Epidermal melanocyte (primary cell): ENCODE measurements around the gene SLC7A4.
A peak's percentile ranks its signal among the peaks of the same experiment; 100 is the strongest.
"Not testable (repeated sequence)": the region's sequence is repeated elsewhere in the genome, so short reads cannot be mapped to it uniquely, and the experiment has no call there.

Experiments used
- DNase-seq: peaks from one replicate; pipeline ENCODE4 v3.0.0; 2011; ENCODE audit warnings: low spot score; ENCODE audit not compliant: insufficient read length

SLC7A4 gene

DNA sequence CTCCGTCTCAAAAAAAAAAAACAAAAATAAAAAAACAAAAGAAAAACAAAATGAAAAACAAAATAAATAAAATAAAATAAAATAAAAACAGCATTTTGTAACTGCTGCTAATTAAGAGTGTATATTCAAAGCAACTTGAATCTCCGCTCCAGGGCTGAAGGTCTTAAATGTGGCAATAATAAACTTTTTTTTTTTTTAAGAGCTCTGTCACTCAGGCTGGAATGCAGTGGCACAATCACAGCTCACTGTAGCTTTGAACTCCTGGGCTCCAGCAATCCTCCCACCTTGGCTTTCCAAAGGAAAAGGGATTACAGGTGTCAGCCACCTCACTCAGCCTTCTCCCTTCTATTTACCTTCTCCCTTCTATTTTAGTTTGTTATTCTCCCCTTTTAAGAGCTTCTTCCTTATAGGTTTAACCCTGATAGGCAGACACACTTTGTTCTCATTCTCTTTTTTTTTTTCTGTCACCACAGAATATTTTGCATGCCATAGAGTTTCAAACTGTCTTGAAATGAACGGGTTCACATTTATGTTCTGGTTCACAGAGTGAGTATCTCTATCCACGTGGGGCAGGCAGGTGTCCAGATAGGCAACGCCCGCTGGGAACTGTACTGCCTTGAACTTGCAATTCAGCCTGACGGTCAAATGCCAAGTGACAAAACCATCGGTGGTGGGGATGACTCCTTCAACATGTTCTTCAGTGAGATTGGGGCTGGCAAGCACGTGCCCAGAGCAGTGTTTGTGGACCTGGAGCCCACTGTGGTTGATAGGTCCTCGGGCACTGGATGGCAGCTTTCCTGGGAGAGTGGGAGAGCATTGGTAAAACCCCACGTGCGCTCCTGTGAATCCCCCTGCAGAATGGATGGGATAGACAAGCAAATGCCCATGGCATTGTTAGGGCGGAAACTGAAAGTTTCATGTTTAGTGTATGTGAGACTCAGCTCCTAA is 32.8 kb upstream of the SLC7A4 start:
- no peak for DNase-seq

DNA sequence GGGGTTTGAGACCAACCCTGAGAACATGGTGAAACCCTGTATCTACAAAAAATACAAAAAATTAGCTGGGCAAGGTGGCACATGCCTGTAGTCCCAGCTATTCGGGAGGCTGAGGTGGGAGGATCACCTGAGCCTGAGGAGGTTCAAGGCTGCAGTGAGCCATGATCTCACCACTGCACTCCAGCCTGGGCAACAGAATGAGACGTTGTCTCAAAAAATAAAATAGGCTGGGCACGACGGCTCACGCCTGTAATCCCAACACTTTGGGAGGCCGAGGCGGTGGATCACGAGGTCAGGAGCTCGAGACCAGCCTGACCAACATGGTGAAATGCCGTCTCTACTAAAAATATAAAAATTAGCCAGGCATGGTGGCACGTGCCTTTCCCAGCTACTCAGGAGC is 32.1 kb upstream of the SLC7A4 start:
- DNase-seq = not testable (repeated sequence)

DNA sequence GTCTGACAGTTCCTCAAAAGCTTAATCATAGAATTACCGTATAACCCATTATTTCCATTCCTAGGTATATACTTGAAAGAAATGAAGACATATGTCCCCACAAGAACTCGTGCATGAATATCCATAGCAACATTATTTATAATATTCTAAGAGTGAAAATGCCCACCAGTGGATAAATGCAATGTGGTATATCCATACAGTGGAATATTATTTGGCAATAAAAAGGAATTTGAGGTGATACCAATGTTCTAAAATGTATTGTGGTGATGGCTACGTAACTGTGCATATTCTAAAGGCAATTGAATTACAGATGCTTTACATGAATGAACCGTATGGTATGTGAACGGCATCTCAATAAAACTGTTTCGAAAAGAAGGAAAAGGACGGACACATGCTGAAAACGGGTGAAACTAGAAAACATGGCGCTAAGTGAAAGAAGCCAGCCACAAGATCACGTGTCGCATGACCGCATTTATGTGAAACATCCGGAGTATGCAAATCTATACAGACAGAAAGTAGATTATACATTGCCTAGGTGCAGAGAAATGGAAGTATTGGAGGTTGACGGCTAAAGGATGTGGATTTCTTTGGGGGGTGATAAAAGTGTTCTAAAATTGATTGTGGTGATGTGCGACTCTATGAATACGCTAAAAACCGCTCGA is 29.4 kb upstream of the SLC7A4 start:
- not testable (repeated sequence) for DNase-seq

DNA sequence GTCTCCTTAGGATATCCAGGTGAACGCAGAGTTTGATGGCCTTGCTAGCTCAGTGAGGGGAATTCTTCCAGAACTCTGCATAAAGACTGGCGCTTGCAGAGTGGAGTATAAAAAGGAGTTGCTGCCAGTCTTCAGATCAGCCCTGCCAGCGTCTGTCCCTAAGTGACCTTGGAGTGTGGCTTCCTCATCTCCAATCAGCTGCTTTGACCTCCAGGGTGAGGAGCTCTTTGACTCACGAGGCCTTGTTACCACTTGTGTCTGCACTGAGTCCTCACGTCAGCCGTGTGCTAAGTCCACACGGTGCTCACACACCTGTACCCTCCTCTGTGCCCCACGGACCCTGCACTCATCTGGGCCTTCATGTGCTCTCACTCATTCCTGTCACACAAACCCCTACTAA is 28.0 kb upstream of the SLC7A4 start:
- DNase-seq = not testable (repeated sequence)

DNA sequence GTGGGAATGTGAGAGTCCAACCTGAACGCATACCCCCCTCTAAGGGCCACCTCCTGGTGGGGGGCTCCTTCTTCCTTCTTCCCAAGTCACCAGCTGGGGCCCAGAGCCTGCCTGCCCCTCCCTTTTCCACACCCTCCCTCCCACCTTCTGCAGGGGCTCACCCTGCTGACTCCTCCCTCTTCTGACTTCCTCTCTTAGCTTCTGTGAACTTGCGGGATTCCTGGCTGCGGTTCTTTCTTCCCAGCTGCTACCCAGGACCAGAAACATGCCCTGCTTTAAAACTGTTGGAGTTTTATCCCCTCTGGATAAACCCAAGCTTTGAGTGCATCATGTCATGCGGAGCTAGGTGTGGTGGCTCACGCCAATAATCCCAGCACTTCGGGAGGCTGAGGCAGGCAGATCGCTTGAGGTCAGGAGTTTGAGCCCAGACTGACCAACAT is 23.5 kb upstream of the SLC7A4 start:
- no peak for DNase-seq

DNA sequence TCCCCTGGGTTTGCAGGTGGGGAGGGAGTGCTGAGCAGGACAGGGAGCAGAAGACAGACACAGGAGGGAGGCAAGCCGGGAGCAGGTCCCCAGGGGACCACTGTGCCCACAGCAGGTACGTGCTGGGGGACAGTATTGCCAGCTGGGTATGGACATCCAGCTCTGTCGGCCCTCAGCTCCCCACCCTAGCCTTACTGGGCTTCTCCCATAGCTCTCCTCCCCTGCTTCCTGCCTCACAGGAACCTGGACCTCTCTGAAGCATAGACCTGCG is 23.1 kb upstream of the SLC7A4 start:
- DNase-seq = no peak

DNA sequence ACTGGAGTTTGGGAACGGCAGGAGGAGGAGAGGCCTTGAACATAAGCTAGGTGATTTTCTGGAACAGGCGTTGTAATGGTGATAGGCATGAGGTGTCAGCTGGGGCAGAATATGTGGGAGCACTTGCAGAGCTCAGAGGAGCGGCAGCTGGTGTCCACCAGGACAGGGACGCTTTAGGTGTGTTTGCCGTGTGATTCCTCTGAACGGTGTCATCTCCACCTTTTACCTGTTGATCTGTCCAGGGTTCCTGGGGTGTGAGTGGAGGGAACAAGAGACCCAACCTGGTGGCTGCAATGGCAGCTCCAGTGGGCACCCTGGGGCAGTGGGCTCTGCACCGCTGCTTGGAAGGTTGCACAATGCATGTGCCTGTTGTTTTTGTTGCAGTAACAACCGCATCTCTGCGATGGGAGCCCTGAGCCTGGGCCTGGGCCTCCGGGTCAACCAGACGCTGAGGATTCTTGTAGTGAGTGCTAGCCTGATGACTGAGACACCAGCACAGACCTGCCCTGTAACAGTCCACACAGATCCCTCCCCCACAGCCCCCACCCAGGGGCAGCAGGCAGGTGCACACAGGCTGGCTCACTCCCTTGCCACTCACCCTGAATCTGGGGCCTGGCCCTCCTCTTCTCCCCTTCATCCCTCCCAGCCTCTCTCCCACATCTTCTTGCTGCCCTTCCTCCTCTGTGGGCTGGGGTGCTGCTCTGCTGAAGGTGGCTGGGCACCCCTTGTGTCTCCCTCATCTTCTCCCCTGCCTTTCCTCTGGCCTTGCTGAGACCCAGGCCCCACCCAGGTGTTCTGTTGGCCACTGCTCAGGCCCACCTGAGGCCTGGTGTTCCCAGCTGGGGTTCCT is 22.6 kb upstream of the SLC7A4 start:
- no peak for DNase-seq

DNA sequence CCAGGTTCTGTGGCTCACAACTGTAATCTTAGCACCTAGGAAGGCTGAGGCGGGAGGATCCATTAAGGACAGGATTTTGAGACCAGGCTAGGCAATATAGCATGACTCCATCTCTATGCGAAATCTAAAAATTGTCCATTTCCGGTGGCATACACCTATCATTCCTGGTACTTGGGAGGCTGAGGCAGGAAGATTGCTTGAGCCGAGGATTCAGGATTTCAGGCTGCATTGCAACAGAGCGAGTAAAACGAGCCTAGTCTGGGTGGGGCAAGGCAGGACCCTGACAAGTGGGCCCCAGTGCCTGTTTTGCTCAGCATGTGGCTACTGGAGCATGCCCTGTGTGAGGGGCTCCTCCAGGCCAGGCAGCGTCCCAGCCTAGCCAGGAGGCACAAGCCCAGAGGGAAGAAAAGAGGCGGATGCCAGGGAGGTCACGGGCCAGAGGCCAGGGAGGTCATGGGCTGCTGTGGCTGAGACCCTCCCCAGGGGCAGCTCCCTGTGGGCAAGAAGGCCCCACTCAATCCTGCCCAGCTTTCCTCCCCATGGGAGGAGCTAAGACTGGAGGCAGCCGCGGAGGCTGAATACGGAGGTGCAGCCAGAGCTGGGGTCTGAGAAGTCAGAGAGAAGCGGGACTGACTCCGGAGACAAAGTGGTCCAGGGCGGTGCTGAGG is 21.8 kb upstream of the SLC7A4 start:
- no peak for DNase-seq

DNA sequence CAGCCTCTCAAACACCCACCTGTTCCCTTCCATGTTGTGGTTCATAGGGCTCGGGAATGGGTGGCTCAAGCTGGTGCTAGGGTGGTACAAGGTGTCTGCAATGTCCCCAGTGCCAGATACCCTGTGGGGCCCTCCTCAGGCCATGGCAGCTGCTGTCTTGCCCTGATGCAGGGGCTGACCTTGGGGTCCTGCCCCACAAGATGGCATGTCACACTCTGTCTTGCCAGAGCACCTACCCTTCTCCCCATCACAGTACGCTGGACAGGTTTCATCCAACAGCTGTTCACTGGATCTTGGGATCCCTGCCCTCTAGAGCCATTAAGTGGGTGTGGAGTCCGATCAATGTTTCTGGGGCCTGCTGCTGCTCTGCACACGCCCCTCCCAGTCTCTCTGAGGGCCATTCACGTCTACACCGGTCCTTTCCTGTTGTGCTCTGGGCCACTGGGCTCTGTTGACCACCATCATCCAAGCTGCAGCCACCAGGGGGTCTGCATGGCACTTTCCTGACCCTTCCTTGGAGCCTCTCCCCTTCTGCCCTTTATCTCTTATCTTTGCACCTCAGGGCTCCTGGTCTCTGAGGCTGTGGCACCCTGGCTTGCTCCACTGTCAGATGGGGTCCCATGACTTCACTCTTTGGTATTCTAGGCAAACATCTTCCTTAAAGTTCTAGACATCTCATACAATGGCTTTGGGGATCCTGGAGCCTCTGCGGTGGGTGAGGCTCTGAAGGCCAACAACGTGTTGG is 20.5 kb upstream of the SLC7A4 start:
- peak; percentile 1 for DNase-seq

DNA sequence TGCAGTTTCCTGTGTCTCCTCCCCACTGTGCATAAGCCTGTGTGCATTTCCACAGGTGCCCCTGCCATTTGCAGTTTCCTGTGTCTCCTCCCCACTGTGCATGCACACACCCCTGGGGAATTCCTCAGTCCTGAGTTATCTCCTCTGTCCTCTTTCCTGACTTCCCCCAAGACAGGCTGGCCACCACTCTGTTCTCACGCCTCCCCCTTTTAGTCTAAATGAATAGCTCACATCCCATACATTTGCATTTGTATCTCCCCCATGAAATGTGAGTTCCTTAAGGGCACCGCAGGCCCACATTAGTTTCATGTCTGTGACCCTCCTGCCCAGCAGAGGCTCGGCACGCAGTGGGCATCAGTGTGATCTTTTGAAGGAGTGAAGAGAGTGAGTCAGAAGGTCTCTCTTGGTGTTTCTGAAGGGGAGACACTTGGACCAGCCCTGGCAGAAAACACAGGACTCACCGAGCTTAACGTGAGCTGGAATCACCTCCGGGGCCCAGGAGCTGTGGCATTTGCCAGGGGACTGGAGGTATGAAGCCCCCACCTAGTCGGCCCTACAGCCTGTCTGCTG is 19.6 kb upstream of the SLC7A4 start:
- DNase-seq = no peak

DNA sequence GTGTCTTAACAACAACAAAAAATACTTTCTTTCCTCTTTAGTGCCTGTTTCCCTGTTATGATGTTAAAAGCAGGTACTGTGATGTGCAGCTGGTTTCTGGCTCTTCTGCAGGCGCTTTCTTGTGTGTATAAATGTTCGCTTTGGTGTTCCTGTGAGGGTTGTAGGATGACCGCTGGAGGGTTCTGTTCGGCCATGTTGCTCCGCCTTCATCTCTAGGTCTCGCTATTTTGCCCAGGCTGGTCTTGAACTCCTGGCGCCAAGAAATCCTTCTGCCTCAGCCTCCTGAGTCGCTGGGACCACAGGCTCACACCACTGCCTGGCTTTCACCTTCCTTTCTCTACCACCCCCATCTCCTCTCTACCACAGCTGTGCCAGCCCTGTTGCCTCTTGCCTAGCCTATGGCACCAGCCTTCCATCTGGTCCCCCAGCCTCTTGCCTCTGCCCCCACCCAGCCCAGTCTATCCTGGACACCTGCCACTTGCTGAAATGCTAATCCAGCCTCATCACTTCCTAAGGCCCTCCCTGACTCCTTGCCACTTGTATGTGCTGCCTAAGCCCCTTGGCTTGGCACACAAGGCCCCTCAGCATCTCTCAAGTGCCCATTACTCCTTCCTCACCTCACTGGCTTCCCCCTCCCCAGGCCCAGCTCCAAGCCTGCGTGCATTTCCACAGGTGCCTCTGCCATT is 18.9 kb upstream of the SLC7A4 start:
- DNase-seq = peak; percentile 7

DNA sequence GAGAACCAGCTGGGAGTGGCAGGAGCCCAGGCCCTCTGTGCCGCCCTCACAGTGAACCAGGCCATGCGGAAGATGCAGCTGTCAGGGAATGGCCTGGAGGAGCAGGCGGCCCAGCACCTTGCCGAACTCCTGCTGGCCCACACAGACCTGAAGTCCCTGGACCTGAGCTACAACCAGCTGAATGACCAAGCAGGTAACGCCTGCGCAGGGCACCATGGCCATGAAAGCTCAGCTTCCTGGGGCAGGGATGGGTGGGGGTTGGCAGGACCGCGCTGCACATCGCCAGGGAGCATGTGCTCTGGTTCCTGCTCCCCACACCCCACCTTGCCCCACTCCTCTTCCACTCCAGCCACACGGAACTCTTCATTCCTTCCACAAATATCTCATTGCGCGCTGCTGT is 16.6 kb upstream of the SLC7A4 start:
- not testable (repeated sequence) for DNase-seq

DNA sequence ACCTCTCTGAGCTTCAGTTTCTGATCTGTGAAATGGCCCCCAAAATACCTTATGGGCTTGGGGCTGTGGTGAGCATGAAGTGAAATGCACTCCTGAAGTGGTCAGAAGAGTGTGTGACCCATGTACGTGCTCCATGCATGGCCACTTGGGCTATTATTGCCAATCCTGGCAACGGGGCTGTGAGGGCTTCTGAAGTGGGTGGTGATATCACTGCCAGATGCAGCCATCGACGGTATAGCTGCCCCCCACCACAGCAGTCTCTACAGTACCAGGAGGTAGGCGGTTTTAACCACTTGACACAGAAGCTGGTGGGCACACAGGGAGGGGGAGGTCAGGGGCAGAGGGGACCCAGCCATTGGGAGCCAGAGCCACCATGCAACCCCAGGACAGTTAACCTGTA is 16.1 kb upstream of the SLC7A4 start:
- not testable (repeated sequence) for DNase-seq

DNA sequence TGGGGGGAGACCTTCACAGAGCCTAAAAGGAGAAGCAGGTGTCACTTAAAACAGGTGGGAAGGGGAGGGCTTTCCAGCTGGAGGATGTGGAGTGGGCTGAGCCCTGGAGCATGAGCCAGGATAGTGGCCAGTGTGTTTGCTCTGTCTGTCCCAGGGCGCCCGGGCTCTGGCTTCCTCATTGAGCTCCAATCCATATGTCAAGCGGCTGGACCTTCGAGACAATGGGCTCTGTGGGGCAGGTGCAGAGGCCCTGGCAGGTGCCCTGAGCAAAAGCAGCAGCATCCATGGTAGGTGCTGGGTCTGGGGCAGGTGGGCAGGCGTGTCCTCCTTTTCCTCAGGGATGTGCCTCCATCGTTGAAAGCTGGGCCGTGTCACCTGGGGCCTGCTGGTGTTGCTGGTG is 15.4 kb upstream of the SLC7A4 start:
- no peak for DNase-seq

DNA sequence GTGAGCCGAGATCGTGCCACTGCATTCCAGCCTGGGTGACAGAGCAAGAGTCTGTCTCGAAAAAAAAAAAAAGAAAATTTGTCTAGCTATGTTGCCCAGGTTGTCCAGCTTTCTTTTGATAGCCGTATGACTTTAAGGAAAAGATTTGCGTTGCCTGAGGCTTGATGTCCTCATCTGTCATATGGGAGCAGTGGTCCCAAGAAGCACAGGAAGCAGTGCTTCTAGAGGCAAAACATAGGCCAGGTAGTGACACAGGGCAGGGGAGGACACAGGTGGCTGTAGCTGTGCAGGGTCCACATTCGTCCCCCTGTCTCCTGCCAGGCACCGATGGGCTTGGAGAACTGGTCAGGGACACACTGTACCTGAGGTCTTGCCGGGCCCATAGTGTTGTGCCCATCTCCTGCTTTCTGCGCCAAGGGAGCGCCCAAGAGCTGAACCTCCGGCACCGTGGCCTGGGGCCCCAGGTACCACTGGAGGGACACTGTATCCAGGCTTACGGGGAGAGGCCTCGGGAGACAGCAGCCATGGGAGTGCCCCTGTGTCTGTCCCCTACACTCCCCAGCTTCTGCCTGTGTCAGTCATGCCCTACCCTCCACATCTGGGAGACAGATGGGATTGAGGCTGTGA is 14.8 kb upstream of the SLC7A4 start:
- DNase-seq = peak; percentile 4

DNA sequence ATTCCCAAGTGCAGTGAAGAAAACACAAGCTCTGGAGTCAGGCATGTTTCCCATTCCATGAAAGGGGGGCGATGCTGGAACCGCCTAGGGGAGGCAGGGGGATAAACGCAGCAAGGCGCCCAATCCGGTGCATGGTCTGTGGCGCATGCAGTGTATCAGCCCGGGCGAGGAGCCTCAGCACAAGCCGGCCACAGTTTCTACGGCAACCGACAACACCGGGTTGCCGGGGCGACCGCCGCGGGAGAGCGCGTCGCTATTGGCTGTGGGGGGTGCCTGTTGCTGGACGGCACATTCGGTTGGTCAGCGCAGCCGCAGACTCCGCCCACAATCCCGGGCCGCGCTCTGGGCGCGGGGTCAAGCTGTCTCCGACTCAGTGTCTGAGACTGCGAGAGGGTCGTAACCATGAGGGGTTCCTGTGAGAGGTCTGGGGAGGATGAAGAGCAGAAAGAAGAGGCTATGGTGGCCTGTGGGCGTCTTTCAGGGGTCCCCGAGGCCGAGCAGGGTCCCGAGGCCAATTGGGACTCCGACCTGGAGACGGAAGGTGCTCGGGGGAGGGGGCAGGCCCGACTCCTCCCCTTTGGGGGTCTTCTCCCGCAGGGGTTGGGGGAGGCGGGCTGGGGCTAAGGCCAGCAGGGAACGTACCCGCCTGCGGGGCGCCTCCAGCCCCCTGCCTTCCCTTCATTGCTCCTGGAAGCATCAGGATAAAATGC is 13.4 kb upstream of the SLC7A4 start, which contains the start of gene LRRC74B:
TSS of gene LRRC74B (plus strand) at position 362 of the 710 bp plus-strand sequence. CDS start at position 403, 41 bp downstream.
- DNase-seq = peak; percentile 96

DNA sequence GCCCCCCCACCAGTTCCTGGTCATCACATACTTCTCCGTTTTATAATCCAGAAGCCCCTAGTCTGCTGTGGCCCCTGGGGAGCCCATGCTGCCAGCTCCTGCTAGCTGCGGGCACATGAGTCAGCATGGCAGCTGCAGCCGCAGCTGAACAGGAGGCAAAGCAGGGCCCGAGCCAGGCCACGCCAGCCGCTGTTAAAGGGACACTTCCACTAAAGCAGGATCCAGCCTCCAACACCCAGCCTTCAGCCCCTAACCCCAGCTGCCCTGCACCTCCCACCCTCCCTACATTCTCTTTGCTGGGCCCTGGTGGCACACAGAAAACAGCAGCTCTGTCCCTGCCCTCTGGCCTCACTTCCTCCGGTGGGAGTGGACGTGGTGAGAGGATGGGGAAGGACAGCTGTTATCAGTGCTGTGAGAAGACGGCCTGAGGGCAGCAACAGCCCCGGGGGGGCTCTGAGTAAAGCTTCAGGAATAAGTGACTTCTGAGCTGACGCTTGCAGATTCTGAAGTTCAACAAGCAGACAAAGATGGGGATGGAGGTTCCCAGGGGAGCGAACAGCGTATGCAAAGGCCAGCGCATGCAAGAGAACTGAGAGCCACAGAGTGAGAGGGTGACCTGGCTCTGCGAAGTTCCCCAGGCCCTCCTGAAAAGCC is 12.7 kb upstream of the SLC7A4 start:
- DNase-seq = peak; percentile 17
